IPS-NIHi11 (cell line): ENCODE measurements around the gene TNS2.

Experiments
- DNase-seq: peaks from one replicate; pipeline ENCODE4 v3.0.0; 2012; ENCODE audit warnings: mixed read lengths, low spot score

TNS2 gene

DNA sequence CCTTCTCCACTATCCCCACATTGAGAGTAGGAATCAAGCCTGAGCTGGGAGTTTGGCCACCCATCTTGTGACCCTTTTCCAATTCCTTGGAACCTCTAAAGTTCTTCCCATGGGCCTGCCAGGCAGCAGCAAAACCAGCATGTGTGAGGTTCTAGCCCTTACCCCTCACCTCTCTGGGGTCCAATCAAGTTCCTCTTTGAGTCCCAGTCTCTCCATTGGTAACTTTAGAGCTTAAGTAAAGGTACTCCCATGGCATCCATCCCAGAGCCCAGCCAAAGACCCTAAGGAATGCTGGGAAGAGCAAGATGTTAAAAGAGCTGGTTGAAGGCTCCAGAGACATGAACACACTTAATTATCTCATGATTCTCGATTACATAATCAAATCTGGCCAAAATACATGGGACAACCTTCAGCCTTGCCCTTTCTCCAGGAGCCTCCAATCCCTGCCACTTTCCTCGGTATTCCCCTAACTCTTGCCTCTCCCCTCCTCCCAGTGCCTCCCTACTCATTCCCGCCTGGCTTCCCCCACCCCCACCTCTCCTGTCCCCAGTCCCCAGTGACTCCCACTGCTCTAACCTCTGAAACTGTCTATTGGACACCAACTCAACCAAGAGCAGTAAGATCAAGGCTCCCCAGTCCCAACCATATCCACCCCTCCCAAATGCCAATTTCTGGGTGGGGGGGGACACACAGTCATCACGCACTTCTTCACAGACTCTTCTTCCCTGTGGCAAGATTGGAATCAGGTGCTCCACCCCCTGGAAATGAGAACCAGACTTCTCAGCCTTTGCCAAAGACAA, 4.8 kb upstream of the TNS2 start:
- DNase-seq, result no peak

DNA sequence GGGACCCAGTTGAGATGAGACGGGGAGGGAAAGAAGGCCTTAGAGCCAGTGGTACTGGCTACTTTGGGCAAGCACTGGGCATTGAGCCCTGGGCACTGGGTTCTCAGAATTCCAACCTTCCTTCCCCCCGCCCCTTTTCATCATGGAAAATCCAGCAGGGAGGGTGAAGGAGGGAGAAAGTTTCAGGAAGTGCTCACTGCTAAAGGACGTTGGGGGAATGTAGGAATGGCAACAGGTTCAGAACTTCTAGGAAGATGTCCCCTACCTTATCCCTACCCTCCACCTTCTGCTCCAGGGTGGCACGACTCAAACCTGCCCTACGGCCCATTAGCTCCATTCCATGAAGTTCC, 4.2 kb upstream of the TNS2 start:
- DNase-seq, result no peak

DNA sequence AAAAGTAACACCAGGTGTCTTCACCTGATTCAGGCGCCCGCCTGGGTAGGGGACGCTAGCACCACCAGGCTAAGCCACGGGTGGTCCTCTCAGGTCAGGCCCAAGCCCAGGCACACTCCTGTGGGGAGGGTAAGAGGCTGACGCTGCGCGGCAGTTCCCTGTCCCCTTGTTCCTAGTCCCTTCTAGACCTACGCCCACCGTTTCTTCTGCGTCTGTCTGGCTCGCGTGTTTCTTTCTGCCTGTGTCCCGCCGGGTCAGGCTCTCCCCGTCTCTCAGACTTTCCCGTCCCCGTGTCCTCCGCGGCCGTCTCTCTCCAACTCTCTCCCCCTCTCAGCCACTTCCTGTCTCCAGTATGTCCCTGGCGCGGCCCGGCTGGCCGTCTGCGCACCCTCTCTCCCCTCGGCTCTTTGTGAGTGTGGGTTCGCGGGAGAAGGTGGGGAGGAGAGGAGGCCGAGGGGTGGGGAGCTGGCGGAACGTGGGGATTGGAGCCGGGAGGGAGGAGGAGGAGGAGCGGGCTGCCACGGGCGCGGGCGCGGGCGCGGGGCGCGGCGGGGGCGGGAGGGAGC, 3.1 kb upstream of the TNS2 start:
- no peak for DNase-seq

DNA sequence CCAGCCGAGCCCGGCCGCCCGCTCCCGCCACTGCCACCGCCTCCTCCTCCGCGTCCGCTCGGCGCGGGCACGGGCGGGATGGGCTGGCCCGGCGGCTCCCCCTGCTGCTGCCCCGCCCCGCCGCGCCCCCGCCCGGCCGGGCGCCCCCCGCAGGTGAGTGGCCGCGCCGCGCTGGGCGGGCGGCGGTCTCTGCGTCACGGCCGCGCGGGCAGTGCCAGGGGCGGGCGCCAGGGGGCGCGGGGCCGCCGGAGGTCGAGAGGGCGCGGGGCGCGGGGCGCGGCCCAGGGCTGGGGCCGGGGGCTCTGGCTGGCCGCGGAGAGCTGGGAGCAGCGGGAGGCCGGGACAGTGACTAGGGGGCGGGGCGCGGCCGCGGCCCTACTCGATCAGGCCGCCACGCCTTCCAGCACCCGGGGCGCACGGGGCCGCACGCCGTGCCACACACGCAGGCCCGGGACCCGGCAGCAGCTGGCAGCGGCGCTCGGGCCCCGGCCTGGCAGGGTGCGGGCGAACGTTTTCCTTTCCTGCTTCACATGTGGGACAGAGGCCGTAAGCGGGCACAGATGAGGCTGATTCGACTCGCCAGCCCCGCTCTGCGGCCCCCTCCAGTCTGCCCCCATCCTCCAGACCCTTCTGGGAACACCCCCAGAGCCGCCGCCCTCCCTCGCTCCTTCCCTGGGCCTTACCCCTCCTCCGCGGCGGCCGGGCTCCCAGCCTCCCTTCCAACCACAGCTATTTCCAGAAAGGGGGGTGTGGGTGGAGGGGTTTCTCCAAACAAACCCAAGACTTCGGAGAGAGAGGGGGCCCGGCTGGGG, 2.4 kb upstream of the TNS2 start:
- peak; percentile 90 for DNase-seq

DNA sequence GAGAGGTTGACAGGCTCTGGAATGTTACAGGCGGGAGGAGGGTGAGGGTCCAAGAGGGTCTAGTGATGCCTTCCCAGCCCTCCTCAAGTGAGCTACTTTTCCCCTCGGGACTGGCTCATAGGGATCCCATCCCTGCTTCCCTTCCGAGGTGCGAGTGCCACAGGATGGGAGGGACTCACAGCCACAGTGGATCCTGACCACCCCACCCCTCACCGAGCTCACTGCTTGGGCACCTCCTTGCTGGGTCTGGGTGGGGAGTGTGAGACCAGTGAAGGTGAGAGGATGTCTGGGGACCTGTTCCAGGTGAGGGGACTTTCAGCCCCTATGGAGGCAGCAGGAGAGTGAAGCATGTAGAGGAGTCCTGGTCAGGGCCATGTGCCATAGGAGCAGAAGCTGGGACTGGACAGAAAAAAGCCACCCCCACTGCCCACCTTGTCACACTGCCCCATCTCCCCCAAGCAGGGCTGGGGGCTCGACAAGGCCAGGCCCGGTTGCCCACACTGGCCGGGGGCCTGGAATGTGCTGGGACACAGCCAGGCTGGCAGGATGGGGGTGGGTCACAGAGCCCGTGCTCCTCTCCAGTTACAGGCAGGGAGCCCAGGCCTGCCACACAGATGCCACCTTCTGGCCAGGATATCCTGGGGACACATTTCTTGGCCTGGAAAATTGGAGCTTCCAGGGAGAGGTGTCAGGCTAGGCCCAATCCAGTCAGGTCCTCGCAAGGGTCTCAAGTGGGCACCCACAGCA, 1.7 kb upstream of the TNS2 start:
- DNase-seq, result no peak

DNA sequence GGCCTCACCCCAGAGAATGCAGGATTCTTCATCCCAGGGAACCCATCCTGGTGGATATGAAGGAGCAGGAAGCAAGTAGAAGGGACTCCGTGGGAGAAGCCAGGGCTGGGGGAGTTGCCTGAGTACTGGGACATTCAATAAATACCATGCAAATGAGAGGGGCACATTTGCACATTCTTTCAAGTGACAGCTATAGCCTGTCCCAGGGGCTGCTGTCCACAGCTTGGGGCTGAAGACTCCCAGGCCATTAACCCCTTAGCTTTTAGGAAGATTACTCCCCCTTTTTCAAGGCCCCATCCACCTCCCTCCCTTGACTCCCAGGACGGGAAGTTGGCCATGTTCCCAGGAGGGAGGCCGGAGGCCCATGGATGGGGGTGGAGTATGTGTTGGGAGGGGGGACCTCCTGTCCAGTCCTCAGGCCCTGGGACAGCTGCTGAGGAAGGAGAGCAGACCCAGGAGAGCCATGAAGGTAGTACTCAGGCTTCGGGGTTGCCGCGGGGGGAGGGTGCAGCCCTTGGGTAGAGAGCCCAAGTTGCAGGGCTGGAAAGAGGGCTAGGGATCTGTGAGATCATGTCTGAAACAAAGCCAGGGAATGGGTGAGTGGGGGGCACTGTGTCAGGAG, 974 bp upstream of the TNS2 start:
- no peak for DNase-seq

DNA sequence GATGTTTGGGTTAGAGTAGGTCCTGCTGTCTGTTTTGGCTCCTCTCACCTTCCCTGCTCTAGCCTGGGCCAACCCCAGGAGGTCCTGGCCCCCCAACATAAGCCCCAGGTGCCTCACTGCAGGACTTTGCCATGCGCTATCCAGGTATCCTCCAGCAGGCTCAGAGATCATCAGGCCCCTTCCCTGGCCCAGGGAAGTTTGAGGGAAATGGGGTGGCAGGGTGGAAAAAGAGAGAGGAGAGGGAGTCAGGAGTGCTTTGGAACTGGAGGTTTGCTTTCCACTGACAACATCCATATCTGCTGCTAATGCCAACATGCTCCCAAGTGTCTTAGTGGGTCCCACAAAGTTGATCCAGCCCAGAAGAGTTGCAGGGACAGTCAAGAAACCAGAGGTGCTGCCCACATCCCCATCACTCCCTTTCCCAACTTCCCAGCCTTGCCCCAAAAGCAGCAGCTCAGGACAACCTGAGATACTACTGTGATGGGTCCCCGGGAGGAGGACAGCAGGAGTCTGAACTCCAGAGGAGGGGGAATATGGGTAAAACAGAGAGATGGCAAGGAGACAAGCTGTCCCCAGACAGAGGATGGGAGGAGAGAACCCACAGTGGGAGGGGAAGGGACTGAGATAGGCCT, 677 bp downstream of the TNS2 start:
- no peak for DNase-seq

DNA sequence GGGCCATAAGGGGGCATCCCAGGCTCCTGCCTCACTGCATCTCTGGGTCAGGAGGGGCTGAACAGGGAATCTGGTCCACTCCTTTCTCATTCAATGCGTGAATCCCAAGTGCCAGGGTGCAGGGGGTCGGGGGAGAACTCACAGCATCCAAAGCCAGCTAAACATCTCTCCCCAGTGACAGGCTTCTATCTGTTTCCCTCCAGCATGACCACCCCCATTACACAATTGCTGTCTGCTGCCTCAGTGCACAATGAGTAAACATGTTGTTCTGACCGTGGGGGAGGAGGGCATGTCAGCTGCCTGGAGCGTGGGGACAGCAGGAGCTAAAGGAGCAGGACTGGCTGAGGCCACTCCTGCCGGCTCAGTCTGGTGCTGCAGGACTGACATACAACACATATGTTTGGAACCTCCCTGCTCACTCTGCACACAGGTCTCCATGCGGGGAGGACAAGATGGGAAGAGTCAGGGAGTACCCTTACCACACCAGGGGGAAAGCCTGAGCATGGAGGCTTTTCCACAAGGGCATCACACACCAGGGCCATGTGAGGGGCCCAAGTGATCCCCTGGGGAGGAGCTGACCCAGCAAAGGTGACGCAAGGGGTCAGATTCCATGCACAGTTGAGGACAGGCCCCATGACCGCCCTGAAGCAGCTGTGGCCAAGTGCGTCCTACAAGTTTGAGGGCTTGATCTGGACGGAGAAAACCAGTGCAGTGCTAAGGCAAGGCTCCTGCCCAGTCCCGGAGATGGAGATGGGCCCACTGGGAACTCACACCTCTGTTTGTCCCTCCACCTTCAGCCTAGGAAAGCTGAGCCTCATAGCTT, 1.4 kb downstream of the TNS2 start:
- DNase-seq, result no peak

DNA sequence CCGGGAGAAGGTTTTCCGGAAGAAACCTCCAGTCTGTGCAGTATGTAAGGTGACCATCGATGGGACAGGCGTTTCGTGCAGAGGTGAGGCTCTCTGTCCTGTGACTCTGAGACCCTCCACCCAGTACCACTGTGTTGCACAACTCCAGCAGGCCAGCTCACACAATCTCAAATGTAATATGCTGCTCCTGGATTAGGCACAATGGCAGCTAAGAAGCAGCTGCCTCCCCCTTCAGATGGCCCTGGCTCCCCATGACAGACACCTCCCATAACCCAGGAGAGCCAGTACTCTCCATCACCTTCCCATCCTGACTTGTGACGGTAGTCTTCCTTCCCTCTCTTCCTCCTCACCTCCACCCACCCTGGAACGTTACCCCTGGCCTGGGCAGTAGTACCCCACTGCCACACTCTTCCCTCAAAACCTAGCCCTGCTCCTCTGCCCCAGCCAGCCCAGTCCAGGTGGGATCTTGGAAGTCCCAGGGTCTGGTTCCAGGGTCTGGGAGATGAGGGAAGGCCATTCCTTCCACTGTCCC, 2.1 kb downstream of the TNS2 start:
- DNase-seq, result no peak

DNA sequence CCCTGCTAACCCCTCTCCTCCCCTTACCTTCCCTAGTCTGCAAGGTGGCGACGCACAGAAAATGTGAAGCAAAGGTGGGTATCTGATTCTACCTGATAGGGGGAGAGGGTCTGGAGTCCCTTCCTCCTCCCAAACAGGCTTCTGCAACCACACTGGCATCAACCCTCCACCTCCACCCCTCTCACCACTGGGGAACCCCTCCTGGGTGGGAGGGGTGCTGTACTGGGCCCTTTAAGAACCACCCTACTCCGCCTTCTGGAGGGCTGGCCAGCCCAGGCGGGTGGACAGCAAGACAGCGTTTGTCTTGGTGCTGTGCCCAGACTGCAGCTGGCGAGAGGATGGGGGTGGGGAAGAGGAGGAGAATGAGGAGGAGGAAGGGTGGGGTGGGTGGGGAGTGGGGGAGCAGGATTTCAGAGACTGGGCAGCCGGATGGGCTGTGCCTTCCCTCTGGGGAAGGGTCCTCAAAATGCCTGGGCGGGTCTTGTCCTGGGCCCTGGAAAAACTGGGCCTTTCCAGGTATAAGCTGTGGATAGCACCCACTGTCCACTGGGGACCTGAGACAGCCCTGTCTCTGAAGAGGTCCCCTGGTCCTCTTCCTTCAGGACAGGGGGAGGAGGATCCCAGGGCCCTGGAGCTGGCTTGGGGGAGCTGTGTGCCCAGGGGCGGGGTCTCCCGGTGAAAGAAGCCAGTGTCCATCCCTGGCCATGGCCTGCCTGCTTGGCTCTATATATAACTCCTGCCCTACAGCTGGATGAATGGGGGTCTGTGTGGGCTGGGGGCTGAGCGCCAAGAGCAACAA, 2.8 kb downstream of the TNS2 start:
- no peak for DNase-seq

DNA sequence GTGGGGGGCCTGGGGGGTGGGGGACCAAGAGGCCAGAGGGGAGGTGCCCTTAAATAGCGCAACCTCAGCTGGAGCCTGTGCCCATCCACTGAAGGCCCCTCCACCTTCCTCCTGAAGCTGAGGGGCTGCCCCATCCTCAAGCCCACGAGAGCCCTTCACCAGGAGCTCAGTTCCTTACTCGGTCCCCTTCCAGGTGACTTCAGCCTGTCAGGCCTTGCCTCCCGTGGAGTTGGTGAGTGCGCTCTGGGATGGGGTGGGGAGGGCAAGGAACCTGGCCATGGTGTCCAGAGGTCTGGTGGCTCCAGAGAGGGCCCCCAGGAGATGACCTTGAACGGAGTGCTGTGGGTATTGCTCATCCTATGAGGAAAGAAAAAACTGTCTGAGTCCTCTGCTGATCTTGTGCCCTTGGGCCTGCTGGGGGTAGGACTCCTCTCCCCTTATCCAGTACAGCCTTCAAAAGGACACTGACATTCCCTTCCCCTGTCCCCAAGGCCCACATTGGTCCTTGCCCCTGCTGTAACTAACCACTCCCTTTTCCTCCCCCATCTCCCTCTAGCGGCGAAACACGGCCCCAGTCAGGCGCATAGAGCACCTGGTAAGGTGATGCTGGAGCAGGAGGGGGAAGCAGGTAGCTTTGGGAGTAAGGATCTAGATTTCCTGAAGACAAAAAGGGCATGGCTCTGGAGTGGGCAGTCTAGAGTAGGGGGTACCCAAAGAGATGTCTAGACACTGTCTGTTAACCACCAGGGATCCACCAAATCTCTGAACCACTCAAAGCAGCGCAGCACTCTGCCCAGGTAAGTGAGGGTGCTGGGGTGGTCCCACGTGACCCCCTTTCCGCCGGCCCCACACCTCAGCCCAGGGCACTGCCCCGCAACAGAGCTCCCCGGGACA, 3.6 kb downstream of the TNS2 start:
- peak; percentile 57 for DNase-seq

DNA sequence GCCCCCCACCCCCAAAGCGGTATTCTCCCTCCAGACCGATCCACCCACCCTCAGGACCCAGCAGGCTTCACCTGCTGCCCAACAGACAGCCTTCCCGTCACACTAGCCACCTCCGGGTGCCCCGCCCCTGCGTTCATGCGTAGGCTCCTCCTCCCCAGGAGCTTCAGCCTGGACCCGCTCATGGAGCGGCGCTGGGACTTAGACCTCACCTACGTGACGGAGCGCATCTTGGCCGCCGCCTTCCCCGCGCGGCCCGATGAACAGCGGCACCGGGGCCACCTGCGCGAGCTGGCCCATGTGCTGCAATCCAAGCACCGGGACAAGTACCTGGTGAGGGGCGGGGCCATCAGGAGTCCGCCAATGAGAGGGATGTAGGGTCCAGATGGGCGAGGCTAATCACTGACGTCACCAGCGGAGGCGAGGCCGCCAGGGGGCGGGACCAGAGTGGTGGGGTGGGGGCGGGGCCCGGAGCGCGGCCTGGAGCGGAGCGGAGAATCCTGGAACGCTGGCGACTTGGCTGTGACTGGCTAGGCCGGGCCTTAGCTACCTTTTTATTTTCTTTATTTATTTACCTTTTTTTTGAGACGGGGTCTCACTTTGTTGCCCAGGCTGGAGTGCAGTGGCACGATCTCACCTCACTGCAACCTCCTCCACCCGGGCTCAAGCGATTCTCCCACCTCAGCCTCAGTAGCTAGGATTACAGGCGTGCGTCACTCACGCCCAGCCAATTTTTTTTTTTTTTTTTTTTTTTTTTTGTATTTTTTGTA, 4.4 kb downstream of the TNS2 start:
- DNase-seq, result peak; percentile 93

DNA sequence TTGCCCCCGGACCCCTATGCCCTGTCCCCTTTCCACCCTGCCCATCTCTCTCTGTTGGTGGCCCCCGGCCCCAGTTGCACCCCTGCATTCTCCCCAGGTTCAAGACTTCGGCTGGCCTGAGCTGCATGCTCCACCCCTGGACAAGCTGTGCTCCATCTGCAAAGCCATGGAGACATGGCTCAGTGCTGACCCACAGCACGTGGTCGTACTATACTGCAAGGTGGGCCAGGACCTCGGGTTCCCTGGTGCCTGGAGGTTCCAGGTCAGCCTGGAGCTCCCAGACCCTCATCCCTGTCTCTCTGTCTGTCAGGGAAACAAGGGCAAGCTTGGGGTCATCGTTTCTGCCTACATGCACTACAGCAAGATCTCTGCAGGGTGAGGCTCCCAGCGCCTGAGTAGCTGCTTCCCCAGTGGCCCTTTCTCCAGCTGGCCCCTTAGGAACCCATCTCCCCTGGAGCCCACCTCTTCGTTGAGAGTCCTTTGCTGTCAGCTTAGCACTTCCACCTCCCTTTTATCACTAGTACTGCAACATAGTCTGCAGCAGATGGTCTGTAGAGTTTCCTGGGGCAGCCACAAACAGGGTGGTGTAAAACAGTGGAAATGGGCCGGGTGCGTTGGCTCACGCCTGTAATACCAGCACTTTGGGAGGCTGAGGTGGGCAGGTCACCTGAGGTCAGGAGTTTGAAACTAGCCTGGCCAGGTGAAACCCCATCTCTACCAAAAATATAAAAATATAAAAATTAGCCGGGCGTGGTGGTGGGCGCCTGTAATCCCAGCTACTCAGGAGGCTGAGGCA, 5.8 kb downstream of the TNS2 start:
- no peak for DNase-seq

DNA sequence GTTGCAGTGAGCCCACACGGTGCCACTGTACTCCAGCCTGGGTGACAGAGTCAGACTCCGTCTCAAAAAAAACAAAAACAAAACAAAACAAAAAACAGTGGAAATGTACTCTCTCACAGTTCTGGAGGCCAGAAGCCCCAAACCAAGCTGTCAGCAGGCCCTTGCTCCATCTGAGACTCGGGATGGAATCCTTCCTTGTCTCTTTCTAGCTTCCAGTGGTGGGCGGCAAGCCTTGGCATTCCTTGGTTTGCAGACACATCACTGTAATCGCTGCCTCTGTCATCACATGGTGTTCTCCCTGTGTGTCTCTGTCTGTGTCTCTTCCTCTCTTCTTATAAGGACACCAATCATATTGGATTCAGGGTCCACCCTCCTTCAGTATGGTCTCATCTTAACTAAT, 6.4 kb downstream of the TNS2 start:
- no peak for DNase-seq

DNA sequence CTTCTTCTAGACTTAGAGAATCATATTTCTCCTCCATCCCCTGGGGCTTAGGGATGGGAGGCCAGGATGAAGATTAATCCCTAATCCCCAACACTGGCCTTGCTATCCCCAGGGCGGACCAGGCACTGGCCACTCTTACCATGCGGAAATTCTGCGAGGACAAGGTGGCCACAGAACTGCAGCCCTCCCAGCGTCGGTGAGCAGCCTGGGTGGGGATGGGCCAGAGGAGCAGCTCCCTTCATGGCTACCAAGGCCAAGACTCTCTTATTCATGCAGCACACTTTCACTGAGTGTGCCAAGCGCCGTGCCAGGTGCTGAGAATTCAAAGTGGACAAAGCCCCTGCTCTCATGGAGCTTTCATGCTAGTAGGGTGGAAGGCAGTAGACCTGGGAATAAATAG, 7.0 kb downstream of the TNS2 start:
- DNase-seq, result no peak

DNA sequence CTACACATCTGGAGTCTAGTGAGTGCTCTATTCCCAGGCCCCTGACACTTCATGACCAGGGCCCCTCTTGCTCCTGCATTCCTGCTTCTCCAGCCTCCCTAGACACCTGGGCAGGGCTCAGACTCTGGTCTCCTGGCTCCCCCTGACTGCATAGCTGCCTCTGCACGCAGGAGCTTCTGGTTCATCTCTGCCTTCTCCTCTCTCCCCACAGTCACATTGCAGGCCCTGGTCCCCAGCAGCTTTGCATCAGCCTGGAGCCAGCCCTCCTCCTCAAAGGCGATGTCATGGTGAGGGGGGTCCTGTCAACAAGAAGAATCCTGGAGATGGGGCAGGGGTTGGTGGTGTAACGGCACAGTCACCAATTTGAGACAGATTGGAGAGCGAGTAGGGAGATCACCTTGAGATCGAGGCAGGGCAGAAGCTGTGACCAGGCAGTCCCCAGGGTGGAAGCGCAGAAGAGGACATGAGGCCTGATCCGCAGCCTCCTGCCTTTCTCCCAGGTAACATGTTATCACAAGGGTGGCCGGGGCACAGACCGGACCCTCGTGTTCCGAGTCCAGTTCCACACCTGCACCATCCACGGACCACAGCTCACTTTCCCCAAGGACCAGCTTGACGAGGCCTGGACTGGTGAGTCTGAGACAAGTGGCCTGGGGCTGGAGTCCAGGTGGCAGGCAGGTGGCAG, 8.1 kb downstream of the TNS2 start:
- no peak for DNase-seq
